AG04449 (cell line): ENCODE data around the gene IL24.

Experiments used
- CTCF ChIA-PET: fragments of 350-600 bp; formaldehyde crosslinking; extraction: SDS; loops from one replicate; lab custom pipeline; 2021; ENCODE audit warnings: antibody characterized with exemption; lab: Yijun Ruan, JAX
- POLR2A ChIA-PET: fragments of 400-600, 350-600 bp; formaldehyde crosslinking; extraction: SDS; loops from one replicate; lab custom pipeline; 2020; ENCODE audit warnings: antibody characterized with exemption, inconsistent platforms; lab: Yijun Ruan, JAX
- DNase-seq: peaks from one replicate; pipeline ENCODE4 v3.0.0-alpha.2; 2010; ENCODE audit warnings: low read depth, low spot score
- H3K4me3 ChIP-seq: 2 replicates; pipeline ENCODE4 v1.5.1; 2011; ENCODE audit warnings: low read depth, mild to moderate bottlenecking, control low read depth, low read length
- TF ChIP-seq, protein P1 (sequence below): IDR thresholded peaks from one replicate; pipeline ENCODE4 v1.5.1; 2011; ENCODE audit warnings: mild to moderate bottlenecking, moderate library complexity, low read length, control low read depth, inconsistent platforms; ENCODE audit not compliant: insufficient read depth; ENCODE audit errors: missing control alignments

Gene IL24

GRCh38 chr1:206953126-206953525 is 55.9 kb downstream of the IL24 start:
- CTCF ChIA-PET, result interaction anchor here (1.7 kb wide), 1 partner anchor 29 kb away, joined by 5 read pairs; no protein-coding TSS in a partner anchor
- no peak overlapping the region for H3K4me3 ChIP-seq
- POLR2A ChIA-PET, result no interaction called here
- DNase-seq, result no peak
- TF ChIP-seq, protein P1, sequence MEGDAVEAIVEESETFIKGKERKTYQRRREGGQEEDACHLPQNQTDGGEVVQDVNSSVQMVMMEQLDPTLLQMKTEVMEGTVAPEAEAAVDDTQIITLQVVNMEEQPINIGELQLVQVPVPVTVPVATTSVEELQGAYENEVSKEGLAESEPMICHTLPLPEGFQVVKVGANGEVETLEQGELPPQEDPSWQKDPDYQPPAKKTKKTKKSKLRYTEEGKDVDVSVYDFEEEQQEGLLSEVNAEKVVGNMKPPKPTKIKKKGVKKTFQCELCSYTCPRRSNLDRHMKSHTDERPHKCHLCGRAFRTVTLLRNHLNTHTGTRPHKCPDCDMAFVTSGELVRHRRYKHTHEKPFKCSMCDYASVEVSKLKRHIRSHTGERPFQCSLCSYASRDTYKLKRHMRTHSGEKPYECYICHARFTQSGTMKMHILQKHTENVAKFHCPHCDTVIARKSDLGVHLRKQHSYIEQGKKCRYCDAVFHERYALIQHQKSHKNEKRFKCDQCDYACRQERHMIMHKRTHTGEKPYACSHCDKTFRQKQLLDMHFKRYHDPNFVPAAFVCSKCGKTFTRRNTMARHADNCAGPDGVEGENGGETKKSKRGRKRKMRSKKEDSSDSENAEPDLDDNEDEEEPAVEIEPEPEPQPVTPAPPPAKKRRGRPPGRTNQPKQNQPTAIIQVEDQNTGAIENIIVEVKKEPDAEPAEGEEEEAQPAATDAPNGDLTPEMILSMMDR, result no peak

DNA sequence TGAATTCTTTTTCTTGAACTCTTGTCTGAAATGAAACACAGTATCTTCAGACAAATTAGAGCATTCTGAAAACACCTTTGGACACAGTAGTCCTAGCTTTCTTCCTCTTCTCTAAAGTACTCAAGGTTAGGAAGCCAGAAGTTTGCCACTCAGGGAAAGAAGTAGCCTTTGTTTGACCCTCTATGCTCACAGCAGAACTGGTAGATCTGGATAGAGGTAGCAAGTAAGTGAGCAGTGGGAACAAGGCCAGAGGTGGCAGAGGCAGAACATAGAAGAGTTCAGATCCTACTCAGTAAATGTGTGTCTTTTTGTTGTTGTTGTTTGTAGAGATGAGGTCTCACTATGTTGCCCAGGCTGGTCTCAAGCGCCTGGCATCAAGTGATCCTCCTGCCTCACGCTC is 56.4 kb downstream of the IL24 start:
- ChIA-PET POLR2A (no interaction called here), CTCF (interaction anchor here (1.4 kb wide), 1 partner anchor 26 kb away, joined by 5 read pairs; no protein-coding TSS in a partner anchor)
- no peak for DNase-seq
- no peak overlapping the region for H3K4me3 ChIP-seq
- TF ChIP-seq, protein P1, result no peak
